ENCODE measurements around the gene SELENOM. TPM values are rescaled to one million over a fixed set of nuclear protein-coding genes. Genes with fewer than 3 reads are reported as not detected.

The SELENOM gene
- polyA plus RNA-seq, 1 donor (not counting 4 experiments of a cell fraction or from before 2014, with no cell fraction given): 9.1 TPM

GRCh38 chr22:31133911-31134310 lies 26.5 kb upstream of the SELENOM start:
- Histone ChIP-seq H3K27ac (ENCODE audit: control insufficient read depth, insufficient read depth, low read length) (no peak overlapping the region), H3K9me3 (ENCODE audit: control insufficient read depth, low read depth, low read length) (no peaks in the 10 kb centered on the region), H3K4me1 (ENCODE audit: control insufficient read depth, extremely low read depth, insufficient read depth, low read length) (no peaks in the 10 kb centered on the region), H3K79me2 (ENCODE audit: control insufficient read depth, insufficient read depth, low read length) (no peaks in the 10 kb centered on the region), H3K9ac (ENCODE audit: control insufficient read depth, extremely low read depth, insufficient read depth, low read length) (no peak overlapping the region), H3K9me1 (ENCODE audit: control insufficient read depth, extremely low read depth, insufficient read depth, low read length) (no peaks in the 10 kb centered on the region), H3K4me3 (ENCODE audit: control insufficient read depth in 2 of 3, extremely low read depth in 1 of 3, insufficient read depth in 2 of 3, low read depth in 1 of 3, low read length in 3 of 3) (no peak overlapping the region), H4K20me1 (ENCODE audit: control insufficient read depth, extremely low read depth, insufficient read depth, low read length) (no peaks in the 10 kb centered on the region), H3K27me3 (ENCODE audit: control insufficient read depth, extremely low read depth, insufficient read depth, low read length) (no peaks in the 10 kb centered on the region), H3K4me2 (ENCODE audit: control insufficient read depth, extremely low read depth, insufficient read depth, low read depth, low read length) (no peak overlapping the region), H2AFZ (ENCODE audit: control insufficient read depth, low read length) (no peak overlapping the region), H3K36me3 (ENCODE audit: control insufficient read depth in 2 of 2, extremely low read depth in 1 of 2, insufficient read depth in 2 of 2, low read length in 2 of 2) (no peaks in the 10 kb centered on the region)
- TF ChIP-seq EZH2 (IDR thresholded peaks at IDR 0.05; ENCODE audit: low read length) (no peak), CTCF (optimal IDR thresholded peaks at IDR 0.05 in 1 of 3, IDR thresholded peaks at IDR 0.05 in 1 of 3, conservative IDR thresholded peaks at IDR 0.05 in 1 of 3; ENCODE audit: extremely low read depth in 1 of 3, insufficient read depth in 2 of 3, low read length in 3 of 3) (no peak)
- DNase-seq (ENCODE audit: low read depth, low spot score) (no peak), FAIRE-seq (no peak)
- dilution Hi-C loops (cut with MboI; ENCODE audit: extremely low pct_ligation_motif_present, low sequenced_read_pairs): no loop called here

GRCh38 chr22:31130873-31131272 lies 23.5 kb upstream of the SELENOM start:
- no peak for DNase-seq (ENCODE audit: low read depth, low spot score)
- Histone ChIP-seq H3K79me2 (ENCODE audit: control insufficient read depth, insufficient read depth, low read length) (no peaks in the 10 kb centered on the region), H3K36me3 (ENCODE audit: control insufficient read depth in 2 of 2, extremely low read depth in 1 of 2, insufficient read depth in 2 of 2, low read length in 2 of 2) (no peaks in the 10 kb centered on the region)

More at GRCh38 chr22:31130873-31131272, 23.5 kb upstream of the SELENOM start:
- no peaks in the 10 kb centered on the region for H3K9me3 ChIP-seq (ENCODE audit: control insufficient read depth, low read depth, low read length)
- H2AFZ ChIP-seq (ENCODE audit: control insufficient read depth, low read length): no peak overlapping the region
- no peak overlapping the region for H3K9ac ChIP-seq (ENCODE audit: control insufficient read depth, extremely low read depth, insufficient read depth, low read length)
- dilution Hi-C loops (cut with MboI; ENCODE audit: extremely low pct_ligation_motif_present, low sequenced_read_pairs): no loop called here
- H3K4me3 ChIP-seq (ENCODE audit: control insufficient read depth in 2 of 3, extremely low read depth in 1 of 3, insufficient read depth in 2 of 3, low read depth in 1 of 3, low read length in 3 of 3): no peak overlapping the region
- no peaks in the 10 kb centered on the region for H4K20me1 ChIP-seq (ENCODE audit: control insufficient read depth, extremely low read depth, insufficient read depth, low read length)
- H3K9me1 ChIP-seq (ENCODE audit: control insufficient read depth, extremely low read depth, insufficient read depth, low read length): no peaks in the 10 kb centered on the region
- H3K4me1 ChIP-seq (ENCODE audit: control insufficient read depth, extremely low read depth, insufficient read depth, low read length): no peaks in the 10 kb centered on the region
- no peak overlapping the region for H3K4me2 ChIP-seq (ENCODE audit: control insufficient read depth, extremely low read depth, insufficient read depth, low read depth, low read length)
- no peaks in the 10 kb centered on the region for H3K27me3 ChIP-seq (ENCODE audit: control insufficient read depth, extremely low read depth, insufficient read depth, low read length)
- TF ChIP-seq CTCF (optimal IDR thresholded peaks at IDR 0.05 in 1 of 3, IDR thresholded peaks at IDR 0.05 in 1 of 3, conservative IDR thresholded peaks at IDR 0.05 in 1 of 3; ENCODE audit: extremely low read depth in 1 of 3, insufficient read depth in 2 of 3, low read length in 3 of 3) (no peak), EZH2 (IDR thresholded peaks at IDR 0.05; ENCODE audit: low read length) (no peak)
- no peak overlapping the region for H3K27ac ChIP-seq (ENCODE audit: control insufficient read depth, insufficient read depth, low read length)
- FAIRE-seq: no peak

All from keratinocyte (primary cell).